ENCODE results near the gene TIAM2. TPM values are rescaled to one million over a fixed set of nuclear protein-coding genes. Genes with fewer than 3 reads are reported as not detected.

TIAM2 gene
- total and polyA plus RNA-seq, 2 experiments from 2014 or later: 14.2 to 24.4 TPM

- no peak for TF ChIP-seq ZNF462 (CRISPR knock-in tag; IDR thresholded peaks at IDR 0.05)
These were observed 26.6 kb downstream of the TIAM2 start (continued) for GRCh38 chr6:155021680-155022079.

- Mint-ChIP-seq H3K27ac (no peak overlapping the region), H3K4me1 (peaks cover 23% of the 10 kb centered on the region; the same call in 2 of the 3 replicates), H3K9me3 (no peaks in the 10 kb centered on the region; the same call in 2 of the 3 replicates), H3K36me3 (ENCODE audit: low read depth) (peaks cover 3% of the 10 kb centered on the region; the same call in 1 of the 3 replicates), H3K4me3 (no peak overlapping the region), H3K27me3 (ENCODE audit: insufficient read depth, low read depth, poor library complexity) (peaks cover 11% of the 10 kb centered on the region)
- Histone ChIP-seq H3K4me1 (ENCODE audit: insufficient read depth) (peaks cover 5% of the 10 kb centered on the region), H3K27me3 (ENCODE audit: insufficient read depth) (no peaks in the 10 kb centered on the region), H3K4me3 (no peak overlapping the region), H3K4me2 (no peak overlapping the region), H3K79me2 (replicated peaks; ENCODE audit: insufficient read depth) (peaks cover 20% of the 10 kb centered on the region), H3K9me2 (ENCODE audit: insufficient read depth) (no peaks in the 10 kb centered on the region), H2AFZ (no peak overlapping the region), H3K36me3 (ENCODE audit: insufficient read depth) (no peaks in the 10 kb centered on the region; the same call in 1 of the 2 replicates), H4K20me1 (replicated peaks; ENCODE audit: insufficient read depth) (peaks cover 2% of the 10 kb centered on the region; the same call in 1 of the 2 replicates), H3F3A (replicated peaks; ENCODE audit: low read depth) (peaks cover 12% of the 10 kb centered on the region; the same call in 1 of the 2 replicates), H3K27ac (ENCODE audit: low read depth) (peak overlapping the region; percentile 33; the same call in 1 of the 2 replicates)
- DNase-seq (ENCODE audit: low spot score): no peak
- TF ChIP-seq, protein P1, sequence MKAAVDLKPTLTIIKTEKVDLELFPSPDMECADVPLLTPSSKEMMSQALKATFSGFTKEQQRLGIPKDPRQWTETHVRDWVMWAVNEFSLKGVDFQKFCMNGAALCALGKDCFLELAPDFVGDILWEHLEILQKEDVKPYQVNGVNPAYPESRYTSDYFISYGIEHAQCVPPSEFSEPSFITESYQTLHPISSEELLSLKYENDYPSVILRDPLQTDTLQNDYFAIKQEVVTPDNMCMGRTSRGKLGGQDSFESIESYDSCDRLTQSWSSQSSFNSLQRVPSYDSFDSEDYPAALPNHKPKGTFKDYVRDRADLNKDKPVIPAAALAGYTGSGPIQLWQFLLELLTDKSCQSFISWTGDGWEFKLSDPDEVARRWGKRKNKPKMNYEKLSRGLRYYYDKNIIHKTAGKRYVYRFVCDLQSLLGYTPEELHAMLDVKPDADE (IDR thresholded peaks at IDR 0.05): no peak
- TF ChIP-seq CREB1 (CRISPR knock-in tag; IDR thresholded peaks at IDR 0.05; ENCODE audit: low read depth): no peak
- ATAC-seq: no peak
These were observed 27.6 kb downstream of the TIAM2 start for GRCh38 chr6:155022721-155023120.
